HEK293 (cell line): ENCODE measurements around the gene AIPL1.
A peak's percentile ranks its signal among the peaks of the same experiment; 100 is the strongest.

Source experiments
- CTCF ChIA-PET: fragments of 350-600 bp; formaldehyde crosslinking; extraction: SDS; loops from one replicate; lab custom pipeline; 2021; ENCODE audit warnings: antibody characterized with exemption; lab: Yijun Ruan, JAX
- POLR2A ChIA-PET: fragments of 300-600 bp; formaldehyde crosslinking; extraction: SDS; loops from one replicate; lab custom pipeline; 2020; ENCODE audit warnings: antibody characterized with exemption, inconsistent platforms; lab: Yijun Ruan, JAX
- H3K27ac ChIP-seq: fragments of 200-500 bp; sonication (Bioruptor generic); 2 replicates; pipeline ENCODE4 v1.5.1; 2014; ENCODE audit warnings: low read depth, low read length, control low read depth, inconsistent platforms; ENCODE audit errors: extremely low read depth
- H3K36me3 ChIP-seq, 2 experiments: fragments of 200-500 bp in 1 of 2; sonication (Bioruptor generic) in 1 of 2; 1 replicate in 1 of 2; 2 replicates in 1 of 2; pipeline ENCODE4 v1.5.1; 2014 to 2017; ENCODE audit warnings: inconsistent platforms in 2 of 2, low read length in 2 of 2; ENCODE audit not compliant: control insufficient read depth in 2 of 2, insufficient read depth in 1 of 2
- H3K4me1 ChIP-seq: fragments of 200-500 bp; sonication (Bioruptor generic); 2 replicates; pipeline ENCODE4 v1.5.1; 2014; ENCODE audit warnings: mild to moderate bottlenecking, low read length, inconsistent platforms; ENCODE audit not compliant: control insufficient read depth, insufficient read depth
- H3K4me3 ChIP-seq: 2 replicates; pipeline ENCODE4 v1.5.1; 2011; ENCODE audit warnings: low read depth, mild to moderate bottlenecking, control low read depth, low read length, moderate library complexity
- H3K9me3 ChIP-seq: fragments of 200-500 bp; sonication (Bioruptor generic); 2 replicates; pipeline ENCODE4 v1.5.1; 2014; ENCODE audit warnings: low read depth, low read length, inconsistent platforms; ENCODE audit not compliant: control insufficient read depth, insufficient read depth
- CTCF ChIP-seq: fragments of 450-650 bp; formaldehyde crosslinking; IDR thresholded peaks from 2 replicates; pipeline ENCODE4 v1.5.1; 2016; ENCODE audit warnings: missing biosample characterization, missing genetic modification characterization
- GLIS1 ChIP-seq: fragments of 450-650 bp; formaldehyde crosslinking; IDR thresholded peaks from 2 replicates; pipeline ENCODE4 v1.5.1; 2016; ENCODE audit warnings: missing biosample characterization, missing genetic modification characterization
- GLIS2 ChIP-seq: fragments of 450-650 bp; formaldehyde crosslinking; IDR thresholded peaks from 2 replicates; pipeline ENCODE4 v1.5.1; 2016; ENCODE audit warnings: missing biosample characterization, missing genetic modification characterization
- PRDM4 ChIP-seq: fragments of 450-650 bp; formaldehyde crosslinking; IDR thresholded peaks from 2 replicates; pipeline ENCODE4 v1.5.1; 2017; ENCODE audit warnings: missing biosample characterization, missing genetic modification characterization
- ZBTB17 ChIP-seq: fragments of 450-650 bp; formaldehyde crosslinking; IDR thresholded peaks from 2 replicates; pipeline ENCODE4 v1.5.1; 2016; ENCODE audit warnings: missing biosample characterization, missing genetic modification characterization
- ZBTB21 ChIP-seq: fragments of 450-650 bp; formaldehyde crosslinking; IDR thresholded peaks from 2 replicates; pipeline ENCODE4 v1.5.1; 2017; ENCODE audit warnings: missing biosample characterization, missing genetic modification characterization
- ZBTB7A ChIP-seq: fragments of 450-650 bp; formaldehyde crosslinking; IDR thresholded peaks from 2 replicates; pipeline ENCODE4 v1.5.1; 2016; ENCODE audit warnings: low read depth, missing biosample characterization, missing genetic modification characterization
- ZNF112 ChIP-seq: fragments of 450-650 bp; formaldehyde crosslinking; IDR thresholded peaks from 2 replicates; pipeline ENCODE4 v1.5.0; 2017; ENCODE audit warnings: missing biosample characterization, missing genetic modification characterization
- ZNF146 ChIP-seq: fragments of 450-650 bp; formaldehyde crosslinking; IDR thresholded peaks from 2 replicates; pipeline ENCODE4 v1.5.1; 2016; ENCODE audit warnings: missing biosample characterization, missing genetic modification characterization
- ZNF175 ChIP-seq: fragments of 450-650 bp; formaldehyde crosslinking; IDR thresholded peaks from 2 replicates; pipeline ENCODE4 v1.5.1; 2016; ENCODE audit warnings: missing biosample characterization, missing genetic modification characterization
- ZNF416 ChIP-seq: fragments of 450-650 bp; formaldehyde crosslinking; IDR thresholded peaks from 2 replicates; pipeline ENCODE4 v1.5.1; 2016; ENCODE audit warnings: missing biosample characterization, missing genetic modification characterization
- ZNF433 ChIP-seq: fragments of 450-650 bp; formaldehyde crosslinking; IDR thresholded peaks from 2 replicates; pipeline ENCODE4 v1.5.1; 2016; ENCODE audit warnings: missing biosample characterization, missing genetic modification characterization, low read depth
- ZNF449 ChIP-seq: fragments of 450-650 bp; formaldehyde crosslinking; IDR thresholded peaks from 2 replicates; pipeline ENCODE4 v1.5.1; 2017; ENCODE audit warnings: missing biosample characterization, mild to moderate bottlenecking, missing genetic modification characterization, moderate library complexity
- ZNF488 ChIP-seq: fragments of 450-650 bp; formaldehyde crosslinking; IDR thresholded peaks from 2 replicates; pipeline ENCODE4 v1.5.1; 2016; ENCODE audit warnings: missing biosample characterization, missing genetic modification characterization
- ZNF548 ChIP-seq: fragments of 450-650 bp; formaldehyde crosslinking; IDR thresholded peaks from 2 replicates; pipeline ENCODE4 v1.5.1; 2016; ENCODE audit warnings: missing biosample characterization, missing genetic modification characterization
- ZNF561 ChIP-seq: fragments of 450-650 bp; IDR thresholded peaks from 2 replicates; pipeline ENCODE4 v1.5.1; 2018; ENCODE audit warnings: missing biosample characterization, missing genetic modification characterization, borderline replicate concordance
- ZNF571 ChIP-seq: fragments of 450-650 bp; formaldehyde crosslinking; IDR thresholded peaks from 2 replicates; pipeline ENCODE4 v1.5.0; 2017; ENCODE audit warnings: missing biosample characterization, missing genetic modification characterization
- ZNF654 ChIP-seq: fragments of 450-650 bp; formaldehyde crosslinking; IDR thresholded peaks from 2 replicates; pipeline ENCODE4 v1.5.1; 2016; ENCODE audit warnings: low read depth, missing biosample characterization, missing genetic modification characterization
- ZNF664 ChIP-seq: fragments of 450-650 bp; formaldehyde crosslinking; IDR thresholded peaks from 2 replicates; pipeline ENCODE4 v1.5.1; 2016; ENCODE audit warnings: missing biosample characterization, missing genetic modification characterization
- ZNF670 ChIP-seq: fragments of 450-650 bp; formaldehyde crosslinking; IDR thresholded peaks from 2 replicates; pipeline ENCODE4 v1.5.1; 2016; ENCODE audit warnings: missing biosample characterization, missing genetic modification characterization, low read depth
- ZNF692 ChIP-seq: fragments of 450-650 bp; formaldehyde crosslinking; IDR thresholded peaks from 2 replicates; pipeline ENCODE4 v1.5.1; 2016; ENCODE audit warnings: missing biosample characterization, missing genetic modification characterization
- ZSCAN23 ChIP-seq: fragments of 450-650 bp; formaldehyde crosslinking; IDR thresholded peaks from 2 replicates; pipeline ENCODE4 v1.5.1; 2016; ENCODE audit warnings: missing biosample characterization, missing genetic modification characterization

Gene AIPL1

GRCh38 chr17:6394055-6394606 lies 40.8 kb downstream of the AIPL1 start:
- no peaks in the 10 kb centered on the region for H3K9me3 ChIP-seq
- ChIA-PET CTCF (interaction anchor here (0.5 kb wide), 1 partner anchor 395 kb away, joined by 4 read pairs; no protein-coding TSS in a partner anchor), POLR2A (no interaction called here)
- no peaks in the 10 kb centered on the region; the same call in 1 of the 2 replicates for H3K4me1 ChIP-seq
- H3K4me3 ChIP-seq, result no peak overlapping the region
- no peak for TF ChIP-seq ZNF548 (tag by site-specific recombination)
- no peak for TF ChIP-seq ZNF416
- no peak for TF ChIP-seq ZNF571 (tag by site-specific recombination)
- no peak for TF ChIP-seq ZBTB21 (tag by site-specific recombination)
- no peak for TF ChIP-seq GLIS2 (tag by site-specific recombination)
- TF ChIP-seq PRDM4, result no peak
- no peak for TF ChIP-seq ZBTB7A (tag by site-specific recombination)
- TF ChIP-seq ZNF664 (tag by site-specific recombination), result no peak
- no peaks in the 10 kb centered on the region for H3K36me3 ChIP-seq
- no peak overlapping the region for H3K27ac ChIP-seq

- Histone ChIP-seq H3K4me1 (no peaks in the 10 kb centered on the region; the same call in 1 of the 2 replicates), H3K36me3 (no peaks in the 10 kb centered on the region), H3K27ac (no peak overlapping the region), H3K4me3 (no peak overlapping the region), H3K9me3 (no peaks in the 10 kb centered on the region)
- POLR2A ChIA-PET, result interaction anchor here (0.6 kb wide), 3 partner anchors 71 to 1357 kb away, joined by 3 to 6 read pairs (median 3); no protein-coding TSS in a partner anchor
- CTCF ChIA-PET, result interaction anchor here (0.7 kb wide), 1 partner anchor 11 kb away, joined by 3 read pairs; no protein-coding TSS in a partner anchor
- TF ChIP-seq ZNF670 (no peak), ZBTB17 (tag by site-specific recombination) (peak; percentile 47; the same call in 1 of the 2 replicates), ZNF175 (tag by site-specific recombination) (no peak), ZNF112 (tag by site-specific recombination) (no peak), ZSCAN23 (tag by site-specific recombination) (no peak), ZNF571 (tag by site-specific recombination) (no peak)
Measured at GRCh38 chr17:6393351-6393952, 41.5 kb downstream of the AIPL1 start.

GRCh38 chr17:6392609-6393350 lies 42.1 kb downstream of the AIPL1 start:
- CTCF ChIA-PET, result interaction anchor here (0.7 kb wide), 1 partner anchor 12 kb away, joined by 3 read pairs; no protein-coding TSS in a partner anchor
- POLR2A ChIA-PET, result interaction anchor here (0.6 kb wide), 3 partner anchors 71 to 1356 kb away, joined by 3 to 6 read pairs (median 3); no protein-coding TSS in a partner anchor
- no peaks in the 10 kb centered on the region for H3K9me3 ChIP-seq
- no peak overlapping the region for H3K4me3 ChIP-seq
- no peaks in the 10 kb centered on the region for H3K36me3 ChIP-seq
- no peak overlapping the region for H3K27ac ChIP-seq
- no peaks in the 10 kb centered on the region; the same call in 1 of the 2 replicates for H3K4me1 ChIP-seq
- TF ChIP-seq ZNF692 (no peak), ZNF488 (tag by site-specific recombination) (no peak), ZNF561 (tag by site-specific recombination) (no peak), CTCF (tag by site-specific recombination) (no peak), ZNF449 (tag by site-specific recombination) (no peak), ZNF146 (no peak), ZNF433 (tag by site-specific recombination) (no peak), GLIS1 (tag by site-specific recombination) (no peak), ZNF654 (no peak)
